Keratinocyte (primary cell): Measurements from ENCODE around the gene NTN5. TPM values are rescaled to one million over a fixed set of nuclear protein-coding genes. Genes with fewer than 3 reads are reported as not detected.

Experiments used
- DNase-seq: peaks from one replicate; pipeline ENCODE4 v3.0.0-alpha.2; 2011; ENCODE audit warnings: low read depth, missing footprints, low spot score
- FAIRE-seq: peaks from 2 replicates; lab custom pipeline; 2011; peaks lifted over from hg19 to GRCh38; lab: Jason Lieb, UNC
- H2AFZ ChIP-seq: 2 replicates; pipeline ENCODE4 v1.6.0; 2012; ENCODE audit warnings: low read length, control low read depth, inconsistent platforms; ENCODE audit not compliant: control insufficient read depth
- H3K27ac ChIP-seq: 2 replicates; pipeline ENCODE4 v1.5.1; 2011; ENCODE audit warnings: low read length; ENCODE audit not compliant: control insufficient read depth, insufficient read depth
- H3K27me3 ChIP-seq: 3 replicates; pipeline ENCODE4 v1.6.0; 2011; ENCODE audit warnings: low read length; ENCODE audit not compliant: control insufficient read depth, insufficient read depth; ENCODE audit errors: extremely low read depth
- H3K36me3 ChIP-seq, 2 experiments: 2 replicates in 1 of 2; 3 replicates in 1 of 2; pipeline ENCODE4 v1.5.1; 2011; ENCODE audit warnings: low read length in 2 of 2, mild to moderate bottlenecking in 1 of 2; ENCODE audit not compliant: control insufficient read depth in 2 of 2, insufficient read depth in 2 of 2; ENCODE audit errors: extremely low read depth in 1 of 2
- H3K4me1 ChIP-seq: 3 replicates; pipeline ENCODE4 v1.5.1; 2011; ENCODE audit warnings: low read length; ENCODE audit not compliant: control insufficient read depth, insufficient read depth; ENCODE audit errors: extremely low read depth
- H3K4me2 ChIP-seq: 3 replicates; pipeline ENCODE4 v1.6.0; 2011; ENCODE audit warnings: low read depth, low read length; ENCODE audit not compliant: control insufficient read depth, insufficient read depth; ENCODE audit errors: extremely low read depth
- H3K4me3 ChIP-seq, 3 experiments: fragments of 200-600 bp in 1 of 3; sonication (generic) in 1 of 3; 2 replicates in 2 of 3; 3 replicates in 1 of 3; pipeline ENCODE4 v1.5.1; 2011 to 2016; ENCODE audit warnings: low read length in 3 of 3, mild to moderate bottlenecking in 3 of 3, control low read depth in 2 of 3, inconsistent platforms in 1 of 3, low read depth in 1 of 3, mixed read lengths in 1 of 3, mixed run types in 1 of 3, moderate library complexity in 1 of 3; ENCODE audit not compliant: control insufficient read depth in 2 of 3, insufficient read depth in 2 of 3; ENCODE audit errors: extremely low read depth in 1 of 3
- H3K79me2 ChIP-seq: 2 replicates; pipeline ENCODE4 v1.6.0; 2012; ENCODE audit warnings: low read length; ENCODE audit not compliant: control insufficient read depth, insufficient read depth
- H3K9ac ChIP-seq: 3 replicates; pipeline ENCODE4 v1.6.0; 2011; ENCODE audit warnings: low read length; ENCODE audit not compliant: control insufficient read depth, insufficient read depth; ENCODE audit errors: extremely low read depth
- H3K9me1 ChIP-seq: 3 replicates; pipeline ENCODE4 v1.6.0; 2011; ENCODE audit warnings: low read length; ENCODE audit not compliant: control insufficient read depth, insufficient read depth; ENCODE audit errors: extremely low read depth
- H3K9me3 ChIP-seq: 2 replicates; pipeline ENCODE4 v1.5.1; 2012; ENCODE audit warnings: low read depth, low read length; ENCODE audit not compliant: control insufficient read depth
- H4K20me1 ChIP-seq: 3 replicates; pipeline ENCODE4 v1.6.0; 2011; ENCODE audit warnings: low read length; ENCODE audit not compliant: control insufficient read depth, insufficient read depth; ENCODE audit errors: extremely low read depth
- CTCF ChIP-seq, 3 experiments: IDR thresholded peaks in 1 of 3; conservative IDR thresholded peaks in 1 of 3; optimal IDR thresholded peaks in 1 of 3; 2 replicates in 2 of 3; 3 replicates in 1 of 3; pipeline versions ENCODE3 to v1.5.1; 2011; ENCODE audit warnings: low read length in 3 of 3, mild to moderate bottlenecking in 3 of 3, moderate library complexity in 2 of 3, control low read depth in 1 of 3, inconsistent platforms in 1 of 3; ENCODE audit not compliant: insufficient read depth in 2 of 3; ENCODE audit errors: extremely low read depth in 1 of 3
- EZH2 ChIP-seq: IDR thresholded peaks from one replicate; pipeline ENCODE4 v1.6.1; 2012; ENCODE audit warnings: inconsistent platforms, mild to moderate bottlenecking, low read length, moderate library complexity
- dilution Hi-C: fragments of 300-500 bp; cut with MboI; formaldehyde crosslinking; loops from one replicate; pipeline ENCODE4 v1.7.0; 2020; ENCODE audit warnings: low sequenced_read_pairs; ENCODE audit not compliant: extremely low pct_ligation_motif_present
- polyA plus RNA-seq, 5 experiments: library from polyadenylated mRNA; depleted of rRNA in 3 of 5; stranded (reverse) in 3 of 5; stranded (forward) in 1 of 5; unstranded in 1 of 5; fragments of >200 nt; gene quantifications; 1 replicate in 1 of 5; 2 replicates in 3 of 5; 3 replicates in 1 of 5; pipeline versions ENCODE4 v1.2.1 to v1.2.3, GENCODE V29; 2011 to 2012; ENCODE audit warnings: missing spikeins in 2 of 5, low read depth in 1 of 5, low replicate concordance in 1 of 5

The NTN5 gene
- polyA plus RNA-seq, 1 donor (not counting 4 experiments of a cell fraction or from before 2014, with no cell fraction given), result 0.07 TPM

DNA sequence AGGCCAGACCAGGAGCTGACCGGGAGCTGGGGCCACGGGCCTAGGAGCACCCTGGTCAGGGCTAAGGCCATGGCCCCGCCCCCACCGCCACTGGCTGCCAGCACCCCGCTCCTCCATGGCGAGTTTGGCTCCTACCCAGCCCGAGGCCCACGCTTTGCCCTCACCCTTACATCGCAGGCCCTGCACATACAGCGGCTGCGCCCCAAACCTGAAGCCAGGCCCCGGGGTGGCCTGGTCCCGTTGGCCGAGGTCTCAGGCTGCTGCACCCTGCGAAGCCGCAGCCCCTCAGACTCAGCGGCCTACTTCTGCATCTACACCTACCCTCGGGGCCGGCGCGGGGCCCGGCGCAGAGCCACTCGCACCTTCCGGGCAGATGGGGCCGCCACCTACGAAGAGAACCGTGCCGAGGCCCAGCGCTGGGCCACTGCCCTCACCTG is 46.9 kb downstream of the NTN5 start:
- Histone ChIP-seq H3K27ac (no peak overlapping the region), H3K9ac (no peak overlapping the region), H4K20me1 (no peaks in the 10 kb centered on the region), H3K4me3 (no peak overlapping the region), H3K4me1 (peaks cover 18% of the 10 kb centered on the region), H3K9me3 (no peaks in the 10 kb centered on the region), H3K4me2 (no peak overlapping the region), H3K36me3 (peaks cover 1 to 4% of the 10 kb centered on the region in 2 experiments), H3K27me3 (no peaks in the 10 kb centered on the region), H3K79me2 (no peaks in the 10 kb centered on the region), H3K9me1 (no peaks in the 10 kb centered on the region), H2AFZ (no peak overlapping the region)
- dilution Hi-C loops, result no loop called here
- no peak for FAIRE-seq
- TF ChIP-seq CTCF (optimal IDR thresholded peaks at IDR 0.05 in 1 of 3, IDR thresholded peaks at IDR 0.05 in 1 of 3, conservative IDR thresholded peaks at IDR 0.05 in 1 of 3; ENCODE audit: extremely low read depth in 1 of 3, insufficient read depth in 2 of 3, low read length in 3 of 3) (no peak), EZH2 (no peak)
- DNase-seq, result no peak

- peak overlapping the region; percentile 75 for H3K4me2 ChIP-seq
- peaks cover 1 to 4% of the 10 kb centered on the region in 2 experiments for H3K36me3 ChIP-seq
- FAIRE-seq (no peak), DNase-seq (no peak)
- H3K27me3 ChIP-seq, result no peaks in the 10 kb centered on the region
- H3K9me3 ChIP-seq, result no peaks in the 10 kb centered on the region
- TF ChIP-seq EZH2, result no peak
- no peak for TF ChIP-seq CTCF (optimal IDR thresholded peaks at IDR 0.05 in 1 of 3, IDR thresholded peaks at IDR 0.05 in 1 of 3, conservative IDR thresholded peaks at IDR 0.05 in 1 of 3; ENCODE audit: extremely low read depth in 1 of 3, insufficient read depth in 2 of 3, low read length in 3 of 3)
- H3K9me1 ChIP-seq, result no peaks in the 10 kb centered on the region
- H3K4me1 ChIP-seq, result peaks cover 18% of the 10 kb centered on the region
- dilution Hi-C loops, result no loop called here
- H3K79me2 ChIP-seq, result peaks cover 3% of the 10 kb centered on the region
- H3K9ac ChIP-seq, result peak overlapping the region; percentile 67
- H3K4me3 ChIP-seq, result peak overlapping the region in 2 of 3 experiments; percentile 34 to 73
- no peaks in the 10 kb centered on the region for H4K20me1 ChIP-seq
- peak overlapping the region; percentile 47 for H3K27ac ChIP-seq
- no peak overlapping the region for H2AFZ ChIP-seq
Measured at GRCh38 chr19:48624791-48625723, 47.8 kb downstream of the NTN5 start.
